BLaER1 treated with 17β-estradiol and CSF1 and Interleukin-3, amounts not matched to agents 10 nM and 100 nM (cell line): ENCODE results near the gene LIPI.

Source experiments
- H3K27ac ChIP-seq, 11 experiments: shearing (Covaris generic); formaldehyde crosslinking; 2 replicates each; pipeline ENCODE4 v1.8.1; 2022
- H3K27me3 ChIP-seq, 11 experiments: shearing (Covaris generic); formaldehyde crosslinking; 2 replicates each; pipeline ENCODE4 v1.8.1; 2022
- H3K36me3 ChIP-seq, 11 experiments: shearing (Covaris generic); formaldehyde crosslinking; 2 replicates each; pipeline ENCODE4 v1.8.1; 2022
- H3K4me1 ChIP-seq, 10 experiments: shearing (Covaris generic); formaldehyde crosslinking; 2 replicates each; pipeline ENCODE4 v1.8.1; 2022
- H3K4me2 ChIP-seq, 11 experiments: shearing (Covaris generic); formaldehyde crosslinking; 2 replicates each; pipeline ENCODE4 v1.8.1; 2022
- H3K4me3 ChIP-seq, 10 experiments: shearing (Covaris generic); formaldehyde crosslinking; 2 replicates each; pipeline ENCODE4 v1.8.1; 2022
- H3K9ac ChIP-seq, 11 experiments: shearing (Covaris generic); formaldehyde crosslinking; 2 replicates each; pipeline ENCODE4 v1.8.1; 2022
- H3K9me3 ChIP-seq, 11 experiments: shearing (Covaris generic); formaldehyde crosslinking; replicated peaks in 1 of 11; 2 replicates each; pipeline ENCODE4 v1.8.1; 2022
- H4K20me1 ChIP-seq, 11 experiments: shearing (Covaris generic); formaldehyde crosslinking; 2 replicates each; pipeline ENCODE4 v1.8.1; 2022
- Cebpa-rat ChIP-seq, 11 experiments: shearing (Covaris generic); IDR thresholded peaks; 2 replicates each; pipeline ENCODE4 v1.8.1; 2022

LIPI gene

GRCh38 chr21:14084068-14084501 lies 126.7 kb downstream of the LIPI start:
- H3K4me1 ChIP-seq: no peaks in the 10 kb centered on the region
- H3K9ac ChIP-seq: no peak overlapping the region
- H3K27me3 ChIP-seq: no peaks in the 10 kb centered on the region
- H4K20me1 ChIP-seq: no peaks in the 10 kb centered on the region
- no peak overlapping the region for H3K4me3 ChIP-seq
- no peak overlapping the region for H3K4me2 ChIP-seq
- TF ChIP-seq Cebpa-rat (IDR thresholded peaks at IDR 0.05): no peak
- H3K9me3 ChIP-seq: peaks cover 28 to 53% (median 37%) of the 10 kb centered on the region in 11 experiments
- no peak overlapping the region for H3K27ac ChIP-seq
- peaks cover 8 to 77% (median 53%) of the 10 kb centered on the region in 11 experiments for H3K36me3 ChIP-seq

DNA sequence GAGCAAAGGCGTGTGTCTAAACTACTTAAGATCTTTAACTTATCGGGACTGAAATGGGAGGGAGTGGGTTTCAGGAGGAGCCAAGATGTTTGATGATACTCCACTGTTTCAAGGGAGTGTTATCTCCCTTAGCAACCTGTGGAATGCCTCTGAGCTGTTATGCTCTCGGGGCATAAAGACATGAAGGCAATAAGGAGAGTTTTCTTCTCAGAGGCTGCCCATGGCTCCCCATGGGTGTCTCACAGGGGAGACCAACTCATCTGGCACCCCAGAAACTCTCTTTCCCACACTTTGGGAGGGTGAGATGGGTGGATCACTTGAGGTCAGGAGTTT lies 130.0 kb downstream of the LIPI start:
- Histone ChIP-seq H3K4me1 (no peaks in the 10 kb centered on the region), H3K4me3 (no peak overlapping the region), H3K27ac (no peak overlapping the region), H3K4me2 (no peak overlapping the region), H3K36me3 (peaks cover 8 to 66% (median 51%) of the 10 kb centered on the region in 11 experiments), H3K9me3 (peaks cover 47 to 84% (median 68%) of the 10 kb centered on the region in 11 experiments), H3K9ac (no peak overlapping the region), H4K20me1 (no peaks in the 10 kb centered on the region), H3K27me3 (no peaks in the 10 kb centered on the region)
- no peak for TF ChIP-seq Cebpa-rat (IDR thresholded peaks at IDR 0.05)

- Histone ChIP-seq H3K4me3 (no peak overlapping the region), H3K4me2 (no peak overlapping the region), H3K36me3 (peaks cover 7 to 66% (median 52%) of the 10 kb centered on the region in 11 experiments), H3K4me1 (no peaks in the 10 kb centered on the region), H3K27me3 (no peaks in the 10 kb centered on the region), H4K20me1 (no peaks in the 10 kb centered on the region), H3K9ac (no peak overlapping the region), H3K27ac (no peak overlapping the region), H3K9me3 (peaks cover 52 to 88% (median 73%) of the 10 kb centered on the region in 11 experiments)
- TF ChIP-seq Cebpa-rat (IDR thresholded peaks at IDR 0.05): no peak
Observed at GRCh38 chr21:14080040-14080763, 130.6 kb downstream of the LIPI start.

GRCh38 chr21:14078746-14079375 lies 131.9 kb downstream of the LIPI start:
- H3K9ac ChIP-seq: no peak overlapping the region
- peaks cover 0 to 66% (median 52%) of the 10 kb centered on the region in 11 experiments; a peak in 21 of 22 replicates for H3K36me3 ChIP-seq
- no peak overlapping the region for H3K4me3 ChIP-seq
- TF ChIP-seq Cebpa-rat (IDR thresholded peaks at IDR 0.05): no peak
- H4K20me1 ChIP-seq: no peaks in the 10 kb centered on the region
- H3K27me3 ChIP-seq: no peaks in the 10 kb centered on the region
- H3K4me1 ChIP-seq: no peaks in the 10 kb centered on the region
- H3K4me2 ChIP-seq: no peak overlapping the region
- H3K27ac ChIP-seq: no peak overlapping the region
- peaks cover 55 to 89% (median 74%) of the 10 kb centered on the region in 11 experiments for H3K9me3 ChIP-seq

GRCh38 chr21:14076143-14076806 lies 134.5 kb downstream of the LIPI start:
- Histone ChIP-seq H4K20me1 (no peaks in the 10 kb centered on the region), H3K4me1 (no peaks in the 10 kb centered on the region), H3K4me3 (no peak overlapping the region), H3K27me3 (no peaks in the 10 kb centered on the region), H3K36me3 (peaks cover 0 to 69% (median 56%) of the 10 kb centered on the region in 11 experiments; a peak in 21 of 22 replicates), H3K27ac (no peak overlapping the region), H3K4me2 (no peak overlapping the region), H3K9ac (no peak overlapping the region), H3K9me3 (peaks cover 58 to 89% (median 76%) of the 10 kb centered on the region in 11 experiments)
- TF ChIP-seq Cebpa-rat (IDR thresholded peaks at IDR 0.05): no peak

DNA sequence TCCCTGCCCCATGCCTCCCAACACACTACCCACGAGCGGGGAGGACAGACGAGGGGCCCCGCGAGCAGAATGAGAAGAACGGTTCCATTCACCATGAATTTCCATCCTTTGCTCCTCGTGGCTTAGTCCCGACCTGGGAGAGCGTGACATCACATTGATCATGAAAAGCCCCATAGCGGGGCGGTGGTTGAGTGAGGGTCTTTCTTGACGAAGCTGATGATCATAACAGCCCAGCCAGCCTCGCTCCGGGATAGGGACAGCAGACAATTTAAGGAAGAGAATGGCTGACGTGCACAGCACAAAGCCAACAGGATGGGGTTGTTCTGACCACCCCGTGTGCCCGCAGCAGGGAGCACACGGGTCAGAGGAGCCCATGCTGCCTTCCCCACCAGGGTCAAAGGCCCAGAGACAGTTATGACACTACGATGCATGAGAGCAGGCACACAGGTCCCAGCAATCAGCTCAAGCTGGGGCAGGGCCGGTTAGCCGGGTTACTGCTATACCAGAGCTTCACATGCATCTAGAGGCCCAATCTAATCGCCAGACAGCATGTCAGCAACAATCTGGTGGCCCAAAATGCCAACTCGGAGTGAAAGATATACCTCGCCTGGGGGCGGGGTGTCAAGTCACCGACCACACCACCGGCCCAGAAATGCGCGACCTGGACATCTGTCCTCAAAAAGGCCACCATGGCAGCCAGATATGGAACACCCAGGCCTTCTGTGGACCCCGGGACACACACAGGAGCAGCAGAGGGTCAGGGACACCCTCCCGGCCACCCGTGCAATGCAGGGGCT lies 135.2 kb downstream of the LIPI start:
- H3K27ac ChIP-seq: no peak overlapping the region
- no peaks in the 10 kb centered on the region for H3K4me1 ChIP-seq
- no peak for TF ChIP-seq Cebpa-rat (IDR thresholded peaks at IDR 0.05)
- H3K4me3 ChIP-seq: no peak overlapping the region
- no peak overlapping the region for H3K4me2 ChIP-seq
- peaks cover 65 to 96% (median 84%) of the 10 kb centered on the region in 11 experiments for H3K9me3 ChIP-seq
- no peak overlapping the region for H3K9ac ChIP-seq
- H3K27me3 ChIP-seq: no peaks in the 10 kb centered on the region
- peaks cover 5 to 76% (median 63%) of the 10 kb centered on the region in 11 experiments; a peak in 21 of 22 replicates for H3K36me3 ChIP-seq
- H4K20me1 ChIP-seq: no peaks in the 10 kb centered on the region

DNA sequence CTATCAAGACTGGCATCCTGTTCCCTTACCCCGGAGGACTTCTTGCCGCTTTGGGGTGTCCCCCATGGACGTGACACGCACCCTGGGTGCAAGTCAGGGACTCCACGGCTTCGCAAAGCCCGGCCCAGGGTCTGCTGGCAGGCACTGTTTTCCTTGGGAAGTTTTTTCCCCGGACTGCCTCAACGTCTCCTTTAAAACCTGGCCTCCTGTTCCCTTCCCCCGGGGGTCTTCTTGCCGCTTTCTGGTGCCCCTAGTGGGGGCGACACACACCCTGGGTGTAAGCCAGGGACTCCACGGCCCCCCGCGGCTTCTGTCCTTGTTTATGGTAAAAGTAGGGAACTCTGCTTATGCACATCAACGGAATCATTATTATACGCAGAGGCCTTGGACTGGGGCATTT lies 136.6 kb downstream of the LIPI start:
- Histone ChIP-seq H3K36me3 (peaks cover 11 to 88% (median 73%) of the 10 kb centered on the region in 11 experiments; a peak in 21 of 22 replicates), H3K4me2 (no peak overlapping the region), H4K20me1 (no peaks in the 10 kb centered on the region), H3K27ac (no peak overlapping the region), H3K9ac (no peak overlapping the region), H3K27me3 (no peaks in the 10 kb centered on the region), H3K4me3 (no peak overlapping the region), H3K9me3 (peaks cover 73 to 97% (median 93%) of the 10 kb centered on the region in 11 experiments), H3K4me1 (no peaks in the 10 kb centered on the region)
- no peak for TF ChIP-seq Cebpa-rat (IDR thresholded peaks at IDR 0.05)

GRCh38 chr21:14073615-14074014 lies 137.1 kb downstream of the LIPI start:
- no peaks in the 10 kb centered on the region for H4K20me1 ChIP-seq
- no peak for TF ChIP-seq Cebpa-rat (IDR thresholded peaks at IDR 0.05)
- no peak overlapping the region for H3K9ac ChIP-seq
- no peak overlapping the region for H3K4me3 ChIP-seq
- H3K36me3 ChIP-seq: peaks cover 11 to 84% (median 68%) of the 10 kb centered on the region in 11 experiments; a peak in 21 of 22 replicates
- H3K9me3 ChIP-seq: peaks cover 73 to 91% (median 87%) of the 10 kb centered on the region in 11 experiments
- H3K4me2 ChIP-seq: no peak overlapping the region
- H3K4me1 ChIP-seq: no peaks in the 10 kb centered on the region
- H3K27me3 ChIP-seq: no peaks in the 10 kb centered on the region
- H3K27ac ChIP-seq: no peak overlapping the region
